Epithelial cell of esophagus (primary cell): ENCODE data around the gene HOXB13.

Experiments
- DNase-seq: peaks from one replicate; pipeline ENCODE4 v3.0.0; 2010; ENCODE audit warnings: low read depth
- H3K4me3 ChIP-seq: 2 replicates; pipeline ENCODE4 v1.5.1; 2011; ENCODE audit warnings: mild to moderate bottlenecking, low read length, control low read depth
- CTCF ChIP-seq: IDR thresholded peaks from 2 replicates; pipeline ENCODE4 v1.5.1; 2011; ENCODE audit warnings: low read depth, mild to moderate bottlenecking, low read length, control low read depth, inconsistent platforms; ENCODE audit not compliant: insufficient read depth; ENCODE audit errors: missing control alignments

The HOXB13 gene

GRCh38 chr17:48722201-48722907 lies 6.2 kb downstream of the HOXB13 start, which contains the start of gene PRAC1:
PRAC1 (minus strand) TSS chr17:48722518; CDS start chr17:48722392, 126 bp downstream.
- no peak for DNase-seq
- no peak within 1 kb of the TSS for H3K4me3 ChIP-seq
- no peak for TF ChIP-seq CTCF

DNA sequence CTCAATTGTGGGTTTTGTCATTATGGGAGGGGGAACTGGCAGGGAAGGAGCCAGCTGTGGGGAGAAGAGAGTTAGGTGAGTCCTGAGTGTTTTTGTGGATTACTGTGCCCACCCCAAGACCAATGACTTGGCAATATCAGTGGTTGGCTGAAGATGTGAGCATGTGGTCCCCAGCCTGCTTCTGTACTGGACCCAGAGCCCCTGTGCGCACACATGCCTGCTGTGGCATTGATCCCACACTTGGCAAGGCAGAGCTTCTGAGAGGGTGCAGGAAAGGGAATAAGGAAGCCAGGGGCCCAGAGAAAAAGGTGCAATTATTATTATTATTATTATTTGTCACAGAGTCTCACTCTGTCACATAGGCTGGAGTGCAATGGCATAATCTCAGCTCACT lies 7.5 kb downstream of the HOXB13 start:
- TF ChIP-seq CTCF = no peak
- no peak for DNase-seq
- no peak overlapping the region for H3K4me3 ChIP-seq

DNA sequence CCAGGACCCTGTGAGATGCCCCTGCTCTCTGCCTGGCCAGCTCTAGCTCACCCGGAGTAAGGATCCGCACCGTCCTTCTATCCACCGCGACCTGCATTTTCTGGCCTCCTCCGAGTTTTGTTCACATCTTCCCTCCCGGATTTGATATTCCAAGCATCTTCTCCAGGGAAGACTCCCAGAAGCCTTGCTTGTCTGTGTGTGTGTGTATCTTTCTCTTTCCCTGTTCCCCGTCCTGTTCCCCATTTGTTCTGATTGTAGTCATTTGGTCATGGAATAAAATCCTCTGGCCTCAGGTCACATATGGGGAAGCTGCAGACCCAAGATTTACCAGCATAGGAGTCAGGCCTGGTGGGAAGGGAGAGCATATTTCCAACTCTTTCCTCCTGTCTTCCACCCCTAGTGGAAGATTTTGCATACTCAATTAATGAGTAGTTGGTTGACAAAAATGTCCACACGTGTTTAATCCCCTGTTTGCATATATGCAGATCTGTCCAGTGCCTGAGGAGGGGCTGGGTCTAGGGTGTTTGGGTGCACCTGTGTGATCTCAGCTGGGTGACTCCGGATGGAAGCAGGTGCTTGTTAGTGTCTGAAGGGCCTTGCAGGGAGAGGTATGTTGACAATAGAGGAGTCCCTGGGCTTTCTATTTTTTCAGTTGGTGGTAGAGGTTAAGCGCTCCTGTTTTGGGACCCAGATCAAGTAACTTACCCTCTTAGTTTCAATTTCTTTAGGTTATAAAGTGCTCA lies 8.1 kb downstream of the HOXB13 start:
- no peak for DNase-seq
- no peak for TF ChIP-seq CTCF
- H3K4me3 ChIP-seq = no peak overlapping the region

- no peak overlapping the region for H3K4me3 ChIP-seq
- no peak for DNase-seq
- no peak for TF ChIP-seq CTCF
These were observed 8.8 kb downstream of the HOXB13 start for GRCh38 chr17:48719642-48720265.

GRCh38 chr17:48718761-48719641 lies 9.5 kb downstream of the HOXB13 start:
- TF ChIP-seq CTCF = no peak
- no peak overlapping the region for H3K4me3 ChIP-seq
- DNase-seq = no peak

- no peak for DNase-seq
- no peak for TF ChIP-seq CTCF
- no peak overlapping the region for H3K4me3 ChIP-seq
These were observed 10.3 kb downstream of the HOXB13 start for GRCh38 chr17:48718227-48718760.
